NCI-H526 (cell line): ENCODE results near the gene LRRC59.

Experiments used
- DNase-seq, 2 experiments: peaks; one replicate each; lab custom pipeline; 2025; lab: John Stamatoyannopoulos, UW

LRRC59 gene

DNA sequence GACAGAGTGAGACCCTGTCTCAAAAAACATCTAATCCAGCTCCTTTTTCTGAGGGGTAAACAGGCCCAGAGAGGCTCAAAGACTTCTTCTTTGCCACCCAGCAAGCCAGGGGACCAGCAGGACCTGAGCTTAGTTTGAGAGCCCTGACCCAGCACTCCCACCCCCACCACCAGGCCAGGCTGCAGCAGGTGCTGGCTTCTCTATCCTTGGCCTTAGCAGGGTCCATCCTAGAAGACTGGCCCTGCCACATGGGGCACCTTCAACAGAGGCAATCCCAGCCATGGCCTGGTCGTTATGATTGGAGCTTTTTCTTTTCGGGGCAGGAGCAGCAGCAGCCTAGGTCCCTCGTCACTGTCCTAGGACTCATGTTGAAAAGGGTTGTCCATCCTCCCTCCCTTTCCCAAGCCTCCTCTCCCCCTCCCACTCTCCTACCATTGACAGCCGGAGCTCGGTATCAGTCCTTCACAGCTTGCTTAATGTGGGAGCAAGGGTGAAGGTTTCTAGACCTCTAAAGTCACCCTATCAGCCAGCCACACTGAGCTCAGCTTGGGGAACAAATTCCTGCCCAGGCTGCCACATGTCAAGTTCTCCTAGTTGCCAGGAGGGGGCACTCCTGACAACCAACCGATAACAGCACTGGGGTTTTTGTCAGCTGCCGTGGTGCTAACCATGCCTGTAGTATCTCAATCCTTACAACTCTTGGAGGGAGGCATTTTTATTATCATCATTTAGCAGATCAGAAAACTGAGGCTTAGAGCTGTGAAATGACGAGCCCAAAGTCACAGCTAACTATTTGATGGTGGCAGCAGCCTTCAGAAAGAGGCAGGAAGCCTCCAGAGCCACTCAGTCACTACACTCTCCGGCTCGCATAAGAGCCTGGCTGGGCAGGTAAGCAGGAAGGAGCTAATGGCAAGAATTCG is 35.5 kb downstream of the LRRC59 start:
- peak; percentile 33 to 78 for DNase-seq

DNA sequence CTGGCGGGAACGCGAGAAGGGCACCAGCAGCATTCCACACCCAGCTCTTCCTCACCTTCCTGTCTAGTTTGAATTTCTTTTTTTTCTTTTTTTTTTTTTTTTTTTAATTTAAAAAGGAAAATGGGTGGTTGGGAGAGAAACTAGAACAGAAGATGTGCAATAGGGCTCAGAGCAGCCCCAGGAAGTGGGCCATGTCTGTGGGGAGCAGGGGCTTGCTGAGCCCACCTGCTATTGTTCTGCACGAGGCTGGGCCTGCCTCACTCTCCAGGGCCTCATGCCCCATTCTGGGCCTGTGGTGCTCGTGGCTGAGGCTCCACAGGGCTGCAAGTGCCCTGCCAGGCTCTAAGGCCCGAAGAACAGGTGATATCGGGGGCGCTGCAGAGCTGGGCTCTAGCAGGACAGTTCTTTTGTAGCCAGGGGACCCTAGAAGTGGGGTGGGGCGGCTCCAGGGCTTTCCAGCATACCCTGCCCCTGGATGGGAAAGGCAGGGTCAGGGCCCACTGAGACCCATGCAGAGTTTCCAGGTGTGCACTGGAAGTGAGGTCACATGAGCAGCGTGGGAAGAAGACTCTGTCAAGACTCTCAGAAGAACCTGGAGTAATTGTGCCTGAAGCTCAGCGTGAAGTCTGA is 36.7 kb downstream of the LRRC59 start:
- no peak for DNase-seq

DNA sequence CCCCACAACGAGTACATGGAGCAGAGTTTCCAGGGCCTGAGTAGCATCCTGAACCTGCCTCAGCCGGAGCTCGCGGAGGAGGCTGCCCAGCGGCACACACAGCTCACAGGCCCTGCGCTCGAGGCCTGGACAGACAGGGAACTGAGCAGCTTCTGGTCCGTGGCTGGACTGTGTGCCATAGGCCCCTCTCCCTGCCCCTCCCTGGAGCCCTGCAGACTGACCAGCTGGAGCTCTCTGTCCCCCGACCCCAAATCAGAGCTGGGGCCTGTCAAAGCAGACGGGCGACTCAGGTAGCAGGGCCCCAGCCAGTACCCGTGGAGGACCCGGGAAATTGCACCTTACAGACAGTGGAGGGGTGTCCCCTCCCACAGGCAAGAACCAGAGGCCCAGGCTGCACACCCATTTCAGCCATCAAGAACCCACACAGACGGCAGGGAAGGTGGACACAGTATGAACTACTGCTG is 37.3 kb downstream of the LRRC59 start:
- DNase-seq = no peak

DNA sequence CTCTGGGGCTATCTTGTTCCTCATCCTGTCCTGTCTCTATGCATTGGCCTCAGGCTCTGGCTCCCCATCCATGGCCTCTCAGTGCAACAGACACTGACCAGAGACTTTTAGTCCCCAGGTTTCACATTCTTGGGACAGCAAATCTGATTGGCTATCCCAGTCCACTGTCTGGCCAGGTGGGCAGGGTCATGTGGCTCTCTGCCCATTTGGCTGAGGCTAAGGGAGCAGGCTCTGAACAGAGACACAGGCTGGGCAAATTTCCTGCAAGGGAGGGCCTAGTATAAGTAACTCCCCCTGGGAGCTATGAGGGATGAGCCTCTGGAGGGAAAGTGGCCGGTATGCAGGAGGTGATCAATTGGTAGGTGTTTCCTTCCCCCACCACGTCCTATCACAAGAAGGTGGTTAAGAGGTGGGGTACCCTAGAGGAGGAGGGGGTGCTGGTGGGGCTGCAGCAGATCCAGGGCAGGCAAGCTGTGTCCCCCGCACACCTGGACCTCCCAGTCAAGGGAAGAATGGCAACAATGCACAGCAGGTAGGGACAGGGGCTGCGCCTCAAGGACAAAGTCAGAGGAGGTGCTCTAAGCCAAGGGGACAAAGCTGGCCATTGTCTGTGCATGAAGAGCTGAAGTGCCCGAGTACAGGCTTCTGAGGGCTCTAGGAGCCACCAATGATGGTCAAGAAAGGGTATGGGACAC is 38.2 kb downstream of the LRRC59 start:
- DNase-seq = no peak

DNA sequence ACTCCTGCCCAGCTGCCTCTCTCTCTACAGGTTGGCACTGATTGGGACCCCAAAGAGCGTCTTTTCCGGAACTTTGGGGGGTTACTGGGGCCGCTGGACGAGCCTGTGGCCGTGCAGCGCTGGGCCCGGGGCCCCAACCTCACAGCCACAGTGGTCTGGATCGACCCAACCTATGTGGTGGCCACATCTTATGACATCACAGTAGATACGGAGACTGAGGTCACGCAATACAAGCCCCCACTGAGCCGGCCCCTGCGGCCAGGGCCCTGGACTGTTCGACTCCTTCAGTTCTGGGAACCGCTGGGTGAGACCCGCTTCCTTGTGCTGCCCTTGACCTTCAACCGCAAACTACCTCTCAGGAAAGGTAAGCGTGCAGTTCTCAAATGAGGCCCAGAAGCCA is 39.1 kb downstream of the LRRC59 start:
- DNase-seq = no peak

DNA sequence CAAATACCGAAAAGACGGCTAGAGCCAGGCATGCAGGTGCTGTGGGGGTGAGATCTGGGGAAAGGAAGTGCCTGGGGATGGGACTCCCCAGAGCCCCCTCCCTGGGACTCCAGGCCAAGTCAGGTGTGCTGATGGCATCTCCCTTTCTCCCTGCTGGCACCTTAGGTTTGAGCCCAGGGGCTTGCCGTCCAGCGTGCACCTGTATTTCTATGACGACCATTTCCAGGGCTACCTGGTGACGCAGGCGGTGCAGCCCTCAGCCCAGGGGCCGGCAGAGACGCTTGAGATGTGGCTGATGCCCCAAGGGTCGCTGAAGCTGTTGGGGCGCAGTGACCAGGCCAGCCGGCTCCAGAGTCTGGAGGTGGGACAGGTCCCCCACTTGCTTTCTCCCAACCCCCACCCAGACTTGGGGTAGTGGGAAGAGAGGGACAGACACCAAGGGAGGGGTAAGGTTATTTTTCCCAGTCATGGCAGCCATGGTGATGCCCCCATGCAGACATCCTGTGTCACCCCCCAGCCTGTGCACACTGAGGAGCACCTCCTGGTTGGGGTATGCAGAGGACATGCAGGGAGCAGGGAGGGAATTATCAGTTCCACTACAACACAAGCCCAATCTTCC is 40.3 kb downstream of the LRRC59 start:
- no peak for DNase-seq

DNA sequence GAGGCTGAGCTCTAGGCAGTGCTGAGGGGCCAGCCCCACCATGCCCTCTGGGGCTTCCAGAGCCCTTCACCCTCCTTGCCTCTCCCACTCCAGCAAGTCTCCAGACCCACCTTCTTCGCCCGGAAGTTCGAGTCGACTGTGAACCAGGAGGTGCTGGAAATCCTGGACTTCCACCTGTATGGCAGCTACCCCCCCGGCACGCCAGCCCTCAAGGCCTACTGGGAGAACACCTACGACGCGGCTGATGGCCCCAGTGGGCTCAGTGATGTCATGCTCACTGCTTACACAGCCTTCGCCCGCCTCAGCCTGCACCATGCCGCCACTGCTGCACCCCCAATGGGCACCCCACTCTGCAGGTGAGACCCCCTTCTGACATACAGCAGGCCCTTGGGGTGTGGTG is 40.9 kb downstream of the LRRC59 start:
- DNase-seq = no peak

DNA sequence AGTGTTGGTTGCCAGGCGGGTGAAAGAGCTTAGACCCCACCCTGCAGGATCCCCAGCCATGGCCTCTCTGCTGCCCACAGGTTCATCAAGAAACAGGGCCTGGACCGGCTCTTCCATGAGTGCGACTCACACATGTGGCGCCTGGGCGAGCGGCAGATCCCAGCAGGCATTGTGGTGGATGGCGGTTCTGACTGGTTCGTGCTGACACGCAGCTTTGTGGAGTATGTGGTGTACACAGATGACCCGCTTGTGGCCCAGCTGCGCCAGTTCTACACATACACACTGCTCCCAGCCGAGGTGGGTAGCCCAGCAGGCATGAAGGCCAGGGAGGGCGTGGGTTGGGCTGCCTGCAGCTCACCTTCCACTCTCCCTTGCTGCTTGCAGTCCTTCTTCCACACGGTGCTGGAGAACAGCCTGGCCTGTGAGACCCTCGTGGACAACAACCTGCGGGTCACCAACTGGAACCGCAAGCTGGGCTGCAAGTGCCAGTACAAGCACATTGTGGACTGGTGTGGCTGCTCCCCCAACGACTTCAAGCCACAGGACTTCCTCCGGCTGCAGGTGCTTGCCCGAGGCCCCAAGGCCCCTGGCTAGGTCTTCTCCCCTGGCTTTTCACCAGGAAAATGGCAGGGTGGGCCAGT is 41.5 kb downstream of the LRRC59 start:
- DNase-seq = peak in 1 of 2 experiments; percentile 51

DNA sequence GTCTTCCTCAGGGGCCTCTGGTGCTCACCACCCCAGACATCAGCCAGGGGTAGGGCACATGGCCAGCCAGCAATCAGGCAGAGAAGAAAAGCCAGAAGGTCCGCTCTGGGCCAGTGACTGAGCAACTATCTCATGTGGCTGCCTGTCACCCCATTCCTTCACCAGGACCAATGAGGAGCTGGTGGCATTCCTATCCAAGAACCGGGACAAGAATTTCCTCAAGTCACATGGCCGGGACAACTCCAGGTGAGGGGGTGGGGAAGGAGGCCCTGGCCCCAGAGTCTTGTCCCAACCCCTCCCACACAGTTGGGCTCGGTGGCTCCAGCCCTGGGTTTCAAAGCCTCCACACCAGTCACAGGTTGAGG is 42.0 kb downstream of the LRRC59 start:
- DNase-seq = no peak

DNA sequence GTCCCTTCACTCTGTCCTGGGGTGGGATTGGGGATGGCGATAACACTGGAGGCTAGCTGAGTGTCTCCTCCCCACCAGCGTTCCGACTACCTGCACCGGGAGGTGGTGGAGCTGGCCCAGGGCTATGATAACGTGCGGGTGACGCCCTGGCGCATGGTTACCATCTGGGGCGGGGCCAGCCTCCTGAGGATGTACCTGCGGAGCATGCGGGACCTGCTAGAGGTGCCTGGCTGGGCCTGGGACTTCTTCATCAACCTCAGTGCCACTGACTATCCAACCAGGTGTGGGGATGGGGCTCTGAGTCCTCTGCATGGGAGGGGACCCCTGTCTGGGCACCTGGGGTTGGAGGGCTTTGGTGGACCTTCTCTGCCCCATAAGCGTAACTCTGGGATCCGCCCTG is 42.5 kb downstream of the LRRC59 start:
- DNase-seq = no peak

DNA sequence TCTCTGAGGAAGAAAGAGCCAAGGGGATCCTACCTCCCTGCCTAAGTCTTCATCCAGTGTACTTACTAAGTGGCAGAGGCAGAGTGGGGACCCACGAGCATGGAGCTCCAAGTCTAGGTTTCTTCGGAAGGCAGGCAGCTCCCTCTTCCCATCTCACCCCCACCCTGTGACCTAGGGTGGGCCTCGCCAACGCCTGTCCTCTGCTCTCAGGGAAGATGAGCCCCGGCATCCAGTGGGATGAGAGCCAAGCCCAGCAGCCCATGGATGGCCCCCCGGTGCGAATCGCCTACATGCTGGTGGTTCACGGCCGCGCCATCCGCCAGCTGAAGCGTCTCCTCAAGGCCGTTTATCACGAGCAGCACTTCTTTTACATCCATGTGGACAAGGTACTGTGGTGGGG is 43.1 kb downstream of the LRRC59 start:
- DNase-seq = no peak

DNA sequence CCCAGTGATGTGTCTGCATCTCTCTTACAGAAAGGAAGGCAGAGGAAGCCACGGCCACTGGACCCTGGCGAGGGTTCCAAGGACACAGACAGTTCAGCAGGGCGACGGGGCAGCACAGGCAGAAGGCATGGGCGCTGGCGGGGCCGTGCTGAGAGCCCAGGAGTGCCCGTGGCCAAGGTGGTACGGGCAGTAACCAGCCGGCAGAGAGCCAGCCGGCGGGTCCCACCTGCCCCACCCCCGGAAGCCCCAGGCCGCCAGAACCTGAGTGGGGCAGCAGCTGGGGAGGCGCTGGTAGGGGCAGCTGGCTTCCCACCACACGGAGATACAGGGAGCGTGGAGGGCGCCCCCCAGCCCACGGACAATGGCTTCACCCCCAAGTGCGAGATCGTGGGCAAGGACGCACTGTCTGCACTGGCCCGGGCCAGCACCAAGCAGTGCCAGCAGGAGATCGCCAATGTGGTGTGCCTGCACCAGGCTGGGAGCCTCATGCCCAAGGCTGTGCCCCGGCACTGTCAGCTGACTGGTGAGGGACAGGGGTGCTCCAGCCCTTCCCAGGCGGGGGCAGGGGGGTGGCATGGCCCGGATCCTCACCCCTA is 43.6 kb downstream of the LRRC59 start:
- DNase-seq = no peak

DNA sequence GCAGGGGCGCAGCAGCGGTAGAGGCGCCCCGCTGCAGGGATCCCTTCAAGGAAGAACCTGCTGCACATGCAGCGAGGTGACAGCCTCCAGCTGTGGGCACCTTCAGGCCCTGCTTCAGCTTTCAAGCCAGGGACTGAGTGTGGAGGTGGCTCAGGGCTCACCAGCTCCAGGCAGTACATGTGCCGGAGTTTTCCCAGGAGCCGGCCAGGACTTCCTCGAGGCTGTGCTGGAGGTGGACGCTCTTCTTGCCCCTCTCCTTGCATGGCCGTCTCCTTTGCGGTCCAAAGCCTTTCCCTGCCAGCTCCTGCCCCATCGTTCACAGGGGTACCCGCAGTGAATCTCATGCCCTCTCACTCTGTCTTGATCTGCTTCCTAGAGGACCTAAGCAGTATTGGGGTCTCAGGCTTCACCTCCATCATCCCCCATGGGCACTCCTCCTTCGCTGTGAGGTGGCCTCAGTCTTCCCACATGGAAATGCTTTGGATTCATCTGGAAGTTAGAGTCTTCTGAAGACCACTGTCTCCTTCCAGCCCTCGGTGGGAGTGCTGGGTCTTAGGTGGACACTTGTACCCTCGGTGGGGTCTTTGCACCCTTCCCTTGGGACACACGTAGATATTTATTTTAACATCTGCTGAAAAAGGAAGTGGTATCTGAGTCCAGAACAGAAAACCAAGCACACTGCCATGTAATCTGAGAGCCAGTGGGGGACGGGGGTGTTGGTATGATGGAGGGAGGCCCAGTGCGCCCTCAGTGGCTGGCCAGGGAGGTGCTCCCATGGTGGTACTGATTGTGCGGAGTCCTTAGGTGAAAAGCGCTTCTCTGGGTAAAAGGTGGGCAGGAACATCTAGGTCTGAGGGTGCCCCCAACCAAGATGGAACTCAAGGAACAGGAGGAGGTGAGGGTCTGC is 44.4 kb downstream of the LRRC59 start:
- no peak for DNase-seq

DNA sequence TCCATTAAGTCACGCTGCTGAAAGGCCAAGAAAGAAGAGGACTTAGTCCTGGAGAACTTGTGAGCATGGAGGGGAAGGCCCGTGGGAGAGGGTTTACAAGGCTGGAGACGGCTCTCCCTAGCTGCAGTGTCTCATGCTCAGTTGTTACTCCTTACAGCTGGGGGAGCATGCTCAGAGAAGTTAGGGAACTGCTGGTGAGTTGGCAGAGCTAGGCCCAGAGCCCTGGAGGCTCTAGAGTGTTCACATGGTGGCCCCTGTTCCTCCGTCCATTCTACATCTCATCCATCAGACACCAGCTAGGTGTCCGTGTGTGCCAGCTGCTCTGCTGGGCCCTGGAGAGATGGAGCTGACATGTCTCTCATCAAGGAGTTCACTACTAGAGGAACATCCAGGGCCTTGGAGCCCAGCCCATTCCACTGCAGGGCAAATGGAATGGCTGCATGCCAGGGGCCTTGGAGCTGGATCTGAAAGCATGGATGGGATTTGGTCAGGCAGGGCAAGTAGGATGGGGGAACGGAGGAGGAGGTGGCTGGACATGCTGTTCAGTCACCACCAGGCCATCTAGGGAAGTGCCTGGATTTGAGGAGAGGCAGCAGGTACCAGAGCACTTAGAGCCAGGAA is 45.1 kb downstream of the LRRC59 start:
- DNase-seq = no peak

DNA sequence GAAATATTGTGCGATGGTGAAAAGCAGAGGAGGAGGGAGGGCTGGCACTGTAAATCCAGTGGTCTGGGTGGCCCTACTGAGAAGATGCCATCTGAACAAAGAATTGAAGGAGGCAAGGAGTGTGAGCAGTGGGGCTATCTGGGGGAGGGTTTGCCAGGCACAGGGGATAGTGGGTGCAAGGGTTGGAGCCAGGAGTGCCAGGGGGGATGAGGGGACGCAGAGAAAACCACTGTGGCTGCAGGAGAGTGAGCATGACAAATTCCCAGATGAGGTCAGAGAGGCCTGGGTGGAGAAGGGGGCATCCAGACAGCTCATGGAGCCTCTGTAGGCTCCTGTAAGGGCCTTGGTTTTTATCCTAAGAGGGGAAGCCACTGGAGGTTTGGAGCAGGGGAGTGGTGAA is 46.6 kb downstream of the LRRC59 start:
- DNase-seq = no peak

DNA sequence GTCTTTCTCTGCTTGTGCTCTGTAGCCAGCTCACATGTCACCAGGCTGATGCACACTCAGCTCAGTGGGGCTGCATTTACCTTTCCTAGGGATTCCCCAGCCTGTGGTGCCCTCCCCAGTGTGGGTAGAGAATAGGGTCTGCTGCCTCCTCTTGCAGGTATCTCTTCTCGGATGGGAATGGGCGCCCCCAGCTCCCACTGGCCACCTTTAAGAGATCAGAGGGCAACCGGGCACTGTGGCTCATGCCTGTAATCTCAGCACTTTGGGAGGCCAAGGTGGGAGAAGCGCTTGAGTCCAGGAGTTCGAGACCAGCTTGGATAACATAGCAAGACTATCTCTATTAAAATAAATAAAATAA is 48.1 kb downstream of the LRRC59 start:
- no peak for DNase-seq

DNA sequence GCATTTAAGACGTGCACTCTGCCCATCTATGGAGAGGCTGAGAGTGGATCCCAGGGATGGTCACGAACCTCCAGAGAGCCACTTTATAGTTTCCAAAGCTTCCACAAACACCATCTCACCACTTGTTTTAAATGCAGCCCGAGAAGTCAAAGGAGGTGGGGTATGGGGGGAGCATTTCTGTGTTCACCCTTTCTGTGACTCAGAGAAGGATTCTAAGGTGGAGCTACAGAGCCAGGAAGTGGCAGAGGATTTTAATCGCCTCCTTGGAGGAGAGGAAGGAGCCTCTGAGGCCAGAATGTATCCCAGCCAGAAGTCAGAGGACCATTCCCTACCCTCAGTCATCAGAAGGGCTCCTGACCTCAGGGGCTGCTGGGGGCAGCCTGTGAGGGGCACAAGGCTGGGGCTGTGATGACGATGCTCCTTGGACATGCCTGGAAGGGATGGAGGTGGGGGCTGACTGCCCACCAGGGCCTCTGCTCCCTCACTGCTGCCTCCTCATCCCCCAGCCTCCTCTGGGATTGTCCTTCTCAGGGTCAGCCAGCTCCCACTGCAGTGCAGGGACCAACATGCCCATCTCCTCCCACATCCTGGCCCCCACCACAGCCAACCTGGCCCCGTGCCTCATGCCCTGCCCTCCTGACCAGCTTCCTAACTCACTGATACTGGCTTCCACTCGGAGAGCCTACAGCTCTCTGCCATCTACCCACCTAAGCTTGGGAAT is 48.6 kb downstream of the LRRC59 start:
- DNase-seq = no peak

DNA sequence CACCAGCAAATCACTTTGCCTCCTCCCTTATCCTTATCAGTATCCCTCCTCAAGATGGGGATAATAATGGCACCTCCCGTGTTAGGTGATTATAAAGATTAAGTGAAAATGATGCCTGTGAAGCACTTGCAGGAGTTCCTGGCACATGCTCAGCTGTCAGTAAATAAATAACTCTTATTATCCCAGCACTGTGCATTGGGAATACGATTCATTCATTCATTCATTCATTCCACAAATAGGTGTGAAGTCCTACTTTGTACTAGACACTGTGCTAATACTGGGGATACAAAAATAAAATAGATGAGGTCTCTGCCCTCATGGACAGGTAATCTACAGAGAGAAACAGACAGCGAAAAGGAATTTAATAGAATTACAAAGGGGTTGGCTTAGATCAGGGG is 49.4 kb downstream of the LRRC59 start:
- no peak for DNase-seq

DNA sequence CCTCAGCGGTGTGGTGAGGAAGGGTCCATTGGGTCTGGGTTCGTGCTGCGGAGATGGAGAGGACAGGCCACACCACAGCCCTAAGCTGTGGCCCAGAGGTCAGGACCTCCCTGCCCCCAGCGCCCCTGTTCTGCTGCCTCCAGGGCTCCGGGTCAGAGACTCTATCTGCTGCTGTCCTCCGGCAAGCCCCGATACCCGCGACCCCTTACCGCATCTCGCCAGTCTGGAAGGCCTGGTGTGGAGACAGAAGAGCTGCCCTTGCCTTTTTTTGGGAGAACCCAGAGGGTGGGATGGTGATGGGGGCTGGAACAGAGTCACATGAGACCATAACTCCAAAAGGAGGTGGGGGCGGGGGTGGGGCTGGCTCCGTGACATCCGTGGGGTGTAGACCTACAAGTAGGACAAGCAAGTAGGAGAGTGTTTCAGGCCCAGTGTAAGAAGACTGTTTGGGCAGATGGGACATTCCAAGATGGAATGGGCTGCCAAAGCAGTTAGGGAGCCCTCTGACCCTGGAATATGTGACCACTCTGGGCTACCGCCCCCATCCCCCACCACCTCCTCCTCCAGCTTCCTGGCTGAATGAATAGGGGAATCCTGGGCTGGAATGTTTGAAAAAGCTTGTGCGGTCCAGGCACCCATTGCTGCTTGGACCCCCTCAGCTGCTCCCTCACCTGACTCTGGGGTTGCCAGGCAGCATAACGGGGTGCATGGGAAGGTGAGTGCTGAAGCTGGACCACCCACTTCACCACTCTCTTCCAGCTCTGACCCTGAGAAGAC is 50.0 kb downstream of the LRRC59 start:
- no peak for DNase-seq
